C4-2B (cell line): ENCODE results near the gene KRTAP4-8.

Experiments
- ZFX ChIP-seq: fragments of 450-650 bp; IDR thresholded peaks from 2 replicates; pipeline ENCODE4 v1.6.1; 2017
- TF ChIP-seq, protein P1 (sequence below): fragments of 450-650 bp; conservative IDR thresholded peaks from 2 replicates; pipeline ENCODE4 v1.5.1; 2017; ENCODE audit warnings: mild to moderate bottlenecking

DNA sequence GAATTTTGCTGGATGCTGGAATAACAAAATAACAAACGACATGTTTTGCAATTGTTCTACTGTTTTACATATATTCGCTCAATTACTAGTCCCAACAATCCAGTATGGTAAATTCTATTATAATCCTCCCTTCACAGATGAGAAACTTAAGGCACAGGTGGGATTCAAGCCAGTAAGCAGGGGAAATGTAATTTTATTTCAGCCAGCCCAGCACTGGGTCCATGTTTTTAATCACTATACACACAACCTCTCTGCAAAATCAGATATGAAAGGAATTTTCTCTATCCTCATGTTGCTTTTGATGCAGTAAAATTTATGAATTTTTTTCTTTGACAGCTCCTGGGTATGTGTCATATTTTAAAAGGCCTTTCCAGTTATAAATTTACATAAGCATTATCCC lies 47.3 kb upstream of the KRTAP4-8 start:
- TF ChIP-seq, protein P1, sequence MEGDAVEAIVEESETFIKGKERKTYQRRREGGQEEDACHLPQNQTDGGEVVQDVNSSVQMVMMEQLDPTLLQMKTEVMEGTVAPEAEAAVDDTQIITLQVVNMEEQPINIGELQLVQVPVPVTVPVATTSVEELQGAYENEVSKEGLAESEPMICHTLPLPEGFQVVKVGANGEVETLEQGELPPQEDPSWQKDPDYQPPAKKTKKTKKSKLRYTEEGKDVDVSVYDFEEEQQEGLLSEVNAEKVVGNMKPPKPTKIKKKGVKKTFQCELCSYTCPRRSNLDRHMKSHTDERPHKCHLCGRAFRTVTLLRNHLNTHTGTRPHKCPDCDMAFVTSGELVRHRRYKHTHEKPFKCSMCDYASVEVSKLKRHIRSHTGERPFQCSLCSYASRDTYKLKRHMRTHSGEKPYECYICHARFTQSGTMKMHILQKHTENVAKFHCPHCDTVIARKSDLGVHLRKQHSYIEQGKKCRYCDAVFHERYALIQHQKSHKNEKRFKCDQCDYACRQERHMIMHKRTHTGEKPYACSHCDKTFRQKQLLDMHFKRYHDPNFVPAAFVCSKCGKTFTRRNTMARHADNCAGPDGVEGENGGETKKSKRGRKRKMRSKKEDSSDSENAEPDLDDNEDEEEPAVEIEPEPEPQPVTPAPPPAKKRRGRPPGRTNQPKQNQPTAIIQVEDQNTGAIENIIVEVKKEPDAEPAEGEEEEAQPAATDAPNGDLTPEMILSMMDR = no peak
- TF ChIP-seq ZFX = no peak
